GM21786 (cell line): ENCODE measurements around the gene KIF5B.
"Not testable (repeated sequence)": the region's sequence is repeated elsewhere in the genome, so short reads cannot be mapped to it uniquely, and the experiment has no call there.

Source experiments
- ATAC-seq: cut with Tn5 transposase; IDR thresholded peaks from one replicate; pipeline ENCODE4 v1.9.1; 2021; ENCODE audit not compliant: unreplicated experiment

KIF5B gene

DNA sequence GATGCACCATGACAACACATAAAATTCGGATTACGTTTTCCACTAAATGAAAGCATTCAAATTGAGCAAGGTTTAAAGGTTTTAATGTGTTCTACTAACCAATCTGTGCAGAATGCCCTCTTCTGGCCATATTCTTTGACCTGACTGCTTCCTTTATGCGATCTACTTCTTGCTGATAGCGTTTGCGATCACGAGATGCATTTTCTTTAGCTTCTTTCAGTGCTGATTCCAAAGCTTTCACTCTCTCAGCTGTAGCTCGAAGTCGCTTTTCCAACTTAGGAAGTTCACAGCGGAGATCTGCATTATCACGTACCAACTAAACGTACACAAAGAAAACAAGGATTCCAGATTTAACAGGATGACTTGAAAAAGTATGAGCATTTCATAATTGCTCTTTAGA lies 39.2 kb downstream of the KIF5B start:
- no peak for ATAC-seq

DNA sequence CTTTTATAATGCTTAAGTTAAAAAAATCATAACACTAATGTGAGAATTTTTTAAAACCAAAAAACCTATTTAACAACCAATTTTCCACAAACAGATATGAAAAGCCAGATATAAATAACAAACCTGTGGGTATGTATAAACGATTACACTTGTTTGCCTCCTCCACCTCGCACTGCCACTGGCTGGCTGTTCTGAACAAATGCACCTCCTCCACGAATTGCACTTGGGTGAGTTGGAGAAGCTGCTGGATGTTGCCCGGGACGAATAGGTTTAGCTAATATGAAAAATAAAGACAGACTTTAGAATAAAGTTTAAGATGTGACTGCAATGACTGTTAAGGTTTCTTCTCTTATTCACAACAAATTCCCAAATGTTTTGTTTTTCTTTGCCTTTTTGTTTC lies 40.8 kb downstream of the KIF5B start:
- ATAC-seq = no peak

DNA sequence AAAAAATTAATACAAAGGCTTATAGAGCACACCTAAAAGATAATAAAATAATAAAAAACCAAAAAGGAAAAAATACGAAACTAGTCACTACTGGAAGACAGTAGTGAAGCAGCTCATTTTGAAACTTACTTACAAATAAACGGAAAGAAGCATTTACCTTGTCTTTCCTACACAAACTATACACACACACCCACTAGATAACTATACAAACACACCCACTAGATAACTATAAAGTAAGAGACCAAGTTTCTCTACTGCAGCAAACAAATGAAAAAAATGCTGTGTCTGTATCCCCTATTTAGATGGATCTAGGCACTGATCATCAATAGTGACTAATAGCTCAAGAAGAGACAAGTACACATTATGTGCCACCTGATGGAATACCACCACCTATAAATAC lies 49.2 kb downstream of the KIF5B start:
- no peak for ATAC-seq

DNA sequence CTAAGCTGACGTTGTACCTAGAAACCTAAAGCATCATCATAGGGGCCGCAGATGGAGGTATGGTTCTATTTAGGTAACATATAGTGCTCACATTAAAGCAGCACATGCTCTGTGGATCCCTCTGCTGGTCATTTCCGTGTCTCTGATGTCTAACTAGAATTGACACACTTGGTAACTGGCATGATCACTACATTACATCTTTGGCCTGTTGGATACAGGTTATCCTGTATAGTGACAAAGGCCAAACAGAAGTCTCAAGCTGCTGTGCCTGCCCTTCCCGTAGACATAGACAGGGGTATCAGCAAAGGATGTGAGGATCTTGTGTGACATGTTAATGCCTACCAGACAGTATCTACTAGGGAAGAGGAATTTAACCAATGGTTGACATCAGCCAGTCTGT lies 51.2 kb downstream of the KIF5B start:
- peak; percentile 74 for ATAC-seq

DNA sequence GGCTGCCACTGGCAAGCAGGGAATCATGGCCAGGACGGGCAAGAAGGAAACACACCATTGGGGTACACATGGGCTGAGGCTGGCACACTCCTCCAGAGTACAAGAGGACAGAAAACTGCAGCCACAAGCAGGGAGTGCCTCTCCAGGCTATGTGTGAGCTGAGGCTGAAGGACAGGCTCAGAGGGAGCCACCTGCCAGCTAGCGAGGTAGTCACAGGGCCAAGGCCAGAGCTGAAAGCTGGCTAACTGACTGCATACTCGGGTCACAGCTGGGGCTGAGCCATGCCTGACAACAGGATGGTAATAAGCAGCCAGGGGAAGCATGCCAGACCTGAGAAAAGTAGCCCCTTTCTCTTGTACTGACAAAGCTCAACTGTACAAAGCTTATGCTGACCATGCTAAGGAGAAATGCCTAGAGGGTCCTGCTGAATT lies 52.0 kb downstream of the KIF5B start:
- no peak for ATAC-seq

DNA sequence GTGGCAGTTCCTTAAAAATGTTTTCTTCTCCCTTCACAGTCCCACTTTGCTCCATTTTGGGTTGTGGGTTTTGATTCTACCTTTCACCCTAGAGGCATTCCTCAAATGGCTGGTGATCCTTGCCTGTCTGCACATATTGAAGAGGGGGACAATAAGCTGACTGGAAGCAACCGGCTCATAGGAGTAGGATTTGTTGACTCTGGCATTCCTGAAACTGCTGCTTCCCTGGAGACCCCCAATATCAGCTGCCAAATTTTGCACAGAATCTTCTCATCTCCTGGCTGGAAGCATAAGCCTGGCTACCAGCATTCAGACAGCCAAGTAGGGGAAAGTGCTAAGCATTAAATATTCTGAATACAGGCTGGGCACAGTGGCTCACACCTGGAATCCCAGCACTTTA lies 53.7 kb downstream of the KIF5B start:
- ATAC-seq = no peak

DNA sequence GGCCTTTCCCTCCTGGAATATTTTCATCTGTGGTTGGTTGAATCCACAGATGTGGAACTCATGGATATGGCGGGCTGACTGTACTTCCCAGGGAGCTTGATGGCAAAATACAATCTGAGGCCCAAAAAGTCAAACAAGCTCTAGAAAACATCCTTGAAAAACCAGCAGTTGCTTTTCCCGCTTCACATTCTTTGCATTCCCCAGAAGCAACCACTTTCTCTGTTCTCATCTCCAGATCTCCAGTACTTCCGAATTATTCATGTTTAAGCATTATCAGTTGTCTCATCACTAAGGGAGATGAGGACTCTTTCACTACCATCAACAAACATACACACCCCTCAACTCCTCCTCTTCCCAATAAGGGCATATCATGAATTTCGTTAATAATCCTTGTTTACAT lies 55.3 kb downstream of the KIF5B start:
- ATAC-seq = no peak

DNA sequence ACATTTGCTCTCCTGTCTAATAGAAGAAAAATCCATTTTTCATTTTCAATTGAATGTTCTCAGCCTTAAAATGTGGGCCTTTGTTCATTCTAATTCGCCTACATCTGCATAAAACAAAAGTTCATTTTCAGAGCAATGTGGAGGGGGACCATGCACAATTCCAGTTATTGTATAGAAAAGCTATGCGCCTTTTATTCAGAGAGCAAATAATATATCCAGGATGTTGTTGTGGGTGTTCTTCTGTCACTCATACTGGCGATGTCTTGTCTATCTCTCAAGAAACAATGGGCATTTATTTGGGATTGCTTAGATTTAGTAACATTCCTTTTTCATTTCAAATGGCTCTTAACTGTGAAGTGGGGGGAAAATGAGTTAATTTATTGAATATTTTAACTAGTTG lies 56.4 kb downstream of the KIF5B start:
- ATAC-seq = no peak

DNA sequence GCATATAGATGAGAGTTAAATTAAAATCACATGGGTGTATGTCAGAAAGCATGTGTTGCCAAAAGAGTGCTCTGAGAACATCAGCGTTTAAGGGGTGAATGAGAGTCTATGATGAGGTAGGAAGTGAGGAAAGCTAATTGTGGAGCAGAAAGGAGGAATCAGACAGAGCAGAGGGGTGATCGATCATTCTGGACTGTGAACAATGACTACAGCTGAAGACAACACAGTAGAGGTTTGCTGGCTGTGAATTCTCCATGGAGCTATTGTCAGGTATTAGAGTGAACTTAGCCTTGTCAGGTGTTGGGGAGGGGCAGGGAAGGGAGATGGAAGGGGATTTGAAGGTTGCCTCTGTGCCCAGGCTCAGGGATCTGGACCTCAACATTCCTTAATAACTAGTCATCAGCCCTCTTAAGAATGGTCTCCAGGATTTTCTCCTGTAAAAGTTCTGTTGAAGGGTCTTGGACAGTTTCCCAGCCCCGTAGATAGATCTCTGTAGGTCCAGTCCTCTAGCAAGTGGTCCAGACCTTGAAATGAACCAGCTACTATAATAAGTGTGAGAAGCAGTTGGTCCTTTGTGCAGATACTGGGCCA lies 57.1 kb downstream of the KIF5B start:
- no peak for ATAC-seq

DNA sequence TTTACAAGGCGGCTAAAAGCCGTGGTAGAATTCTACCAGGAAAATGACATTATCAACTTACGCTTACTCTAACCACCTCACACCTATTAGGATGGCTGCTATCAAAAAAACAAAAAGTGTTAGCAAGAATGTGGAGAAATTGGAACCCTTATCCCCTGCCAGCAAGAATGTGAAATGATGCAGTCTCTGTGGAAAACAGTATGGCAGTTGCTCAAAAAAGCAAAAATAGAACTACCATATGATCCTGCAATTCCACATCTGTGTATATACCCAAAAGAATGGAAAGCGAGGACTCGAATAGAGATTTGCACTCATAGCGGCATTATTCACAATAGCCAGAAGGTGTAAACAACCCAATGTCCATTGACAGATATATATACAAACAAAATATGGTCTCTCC lies 61.3 kb downstream of the KIF5B start:
- ATAC-seq = no peak

DNA sequence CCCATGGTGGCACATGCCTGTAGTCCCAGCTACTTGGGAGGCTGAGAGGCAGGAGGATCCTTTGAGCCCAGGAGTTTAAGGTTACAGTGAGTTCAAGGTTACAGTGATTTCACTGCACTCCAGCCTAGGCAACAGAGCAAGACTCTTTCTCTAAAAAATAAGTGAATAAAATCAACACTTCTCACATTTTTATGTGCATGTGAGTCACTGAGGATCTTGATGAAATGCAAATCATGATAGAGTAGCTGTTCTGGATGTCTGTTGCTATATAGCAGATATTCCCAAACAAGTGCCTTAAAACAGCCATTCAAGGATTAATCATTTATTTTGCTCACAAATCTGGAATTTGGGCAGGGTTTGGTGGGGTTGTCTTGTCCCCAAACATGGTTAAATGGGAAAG lies 65.3 kb downstream of the KIF5B start:
- no peak for ATAC-seq

DNA sequence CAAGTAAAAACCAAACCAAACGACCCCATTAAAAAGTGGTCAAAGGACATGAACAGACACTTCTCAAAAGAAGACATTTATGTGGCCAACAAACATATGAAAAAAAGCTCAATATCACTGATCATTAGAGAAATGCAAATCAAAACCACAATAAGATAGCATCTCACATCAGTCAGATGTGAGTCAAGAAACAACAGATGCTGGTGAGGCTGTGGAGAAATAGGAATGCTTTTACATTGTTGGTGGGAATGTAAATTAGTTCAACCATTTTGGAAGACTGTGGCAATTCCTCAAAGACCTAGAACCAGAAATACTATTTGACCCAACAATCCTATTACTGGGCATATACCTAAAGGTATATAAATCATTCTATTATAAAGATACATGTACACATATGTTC lies 68.4 kb downstream of the KIF5B start:
- not testable (repeated sequence) for ATAC-seq

DNA sequence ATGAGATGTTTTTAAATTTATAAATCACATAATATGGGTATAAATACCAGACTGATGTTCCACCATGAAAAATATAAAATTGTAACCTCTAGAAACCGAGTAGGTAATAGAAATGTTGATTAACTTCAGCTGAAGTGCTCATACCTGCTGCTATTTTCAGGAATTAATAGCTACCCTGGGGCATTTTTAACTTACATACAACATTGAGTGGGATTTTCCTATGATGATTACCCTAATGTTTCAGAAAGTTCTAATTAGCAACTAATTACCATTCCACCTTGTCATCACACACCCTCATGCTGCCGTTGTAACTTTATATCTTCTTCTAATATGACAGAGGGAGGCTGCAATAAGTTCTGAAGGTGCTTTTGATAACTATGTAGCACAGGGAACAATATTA lies 74.1 kb downstream of the KIF5B start:
- no peak for ATAC-seq

DNA sequence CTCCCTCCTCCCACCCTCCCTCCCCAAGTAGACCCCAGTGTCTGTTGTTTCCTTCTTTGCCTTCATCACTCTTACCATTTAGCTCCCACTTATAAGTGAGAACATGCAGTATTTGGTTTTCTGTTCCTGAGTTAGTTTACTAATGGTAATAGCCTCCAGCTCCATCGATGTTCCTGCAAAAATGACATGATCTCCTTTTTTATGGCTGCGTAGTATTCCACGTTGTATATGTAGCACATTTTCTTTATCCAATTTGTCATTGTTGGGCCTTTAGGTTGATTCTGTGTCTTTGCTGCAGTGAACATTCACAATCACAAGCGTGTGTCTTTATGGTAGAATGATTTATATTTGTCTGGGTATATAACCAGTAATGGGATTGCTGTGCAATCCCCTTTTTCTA lies 75.8 kb downstream of the KIF5B start:
- no peak for ATAC-seq

DNA sequence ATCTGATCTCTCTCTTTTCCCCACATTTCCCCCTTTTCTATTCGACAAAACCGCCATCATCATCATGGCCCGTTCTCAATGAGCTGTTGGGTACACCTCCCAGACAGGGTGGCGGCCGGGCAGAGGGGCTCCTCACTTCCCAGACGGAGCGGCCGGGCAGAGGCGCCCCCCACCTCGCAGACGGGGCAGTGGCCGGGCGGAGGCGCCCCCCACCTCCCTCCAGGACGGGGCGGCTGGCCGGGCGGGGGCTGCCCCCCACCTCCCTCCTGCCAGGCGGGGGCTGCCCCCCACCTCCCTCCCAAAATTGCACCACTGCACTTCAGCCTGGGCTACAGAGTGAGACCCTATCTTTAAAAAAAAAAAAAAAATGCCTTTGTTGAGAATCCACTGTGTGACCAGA lies 77.2 kb downstream of the KIF5B start:
- ATAC-seq = not testable (repeated sequence)

DNA sequence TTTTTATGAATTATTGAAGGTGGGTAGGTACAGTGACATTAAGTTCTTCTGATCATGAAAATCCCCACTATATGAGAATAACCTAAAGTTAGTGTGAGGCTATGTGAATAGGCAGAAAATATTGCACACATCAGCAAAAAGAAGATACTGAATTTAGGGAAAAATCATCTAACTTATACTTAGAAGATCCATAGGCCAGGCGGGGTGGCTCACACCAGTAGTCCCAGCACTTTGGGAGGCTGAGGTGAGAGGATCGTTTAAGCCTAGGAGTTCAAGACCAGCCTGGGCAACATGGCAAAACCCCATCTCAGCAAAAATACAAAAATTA lies 78.1 kb downstream of the KIF5B start:
- ATAC-seq = no peak

DNA sequence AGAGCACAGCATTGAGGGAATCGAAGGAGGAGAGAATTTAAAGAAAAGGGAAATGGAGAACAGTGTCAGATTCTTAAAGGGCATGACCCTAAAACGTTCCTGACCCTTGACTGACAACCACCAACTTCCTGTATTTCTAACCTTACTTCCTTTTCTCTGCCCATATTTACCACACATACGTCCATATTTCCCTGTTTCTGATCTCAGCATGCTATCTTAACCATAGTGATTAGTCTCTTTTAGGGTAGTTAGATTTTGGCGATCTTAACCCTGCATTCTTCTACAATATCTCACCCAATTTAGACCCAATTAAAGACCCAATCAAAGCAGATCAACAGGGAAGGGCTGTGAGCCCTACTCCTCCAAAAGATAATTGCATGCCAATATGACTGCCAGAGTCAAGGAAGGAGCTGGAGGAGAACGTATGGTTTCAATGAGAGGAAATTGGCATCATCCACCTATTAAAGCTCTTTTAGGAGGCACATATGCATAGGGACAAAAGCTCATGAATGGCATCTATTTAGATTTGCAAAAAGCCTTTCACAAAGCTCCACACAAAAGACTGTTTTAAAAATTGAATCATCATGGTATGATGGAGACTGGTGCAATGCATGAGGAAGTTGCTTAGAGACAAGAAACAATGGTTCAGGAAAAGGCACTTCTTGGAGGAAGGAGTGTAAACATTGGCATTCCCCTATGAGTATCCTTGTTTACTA lies 78.6 kb downstream of the KIF5B start:
- ATAC-seq = no peak

DNA sequence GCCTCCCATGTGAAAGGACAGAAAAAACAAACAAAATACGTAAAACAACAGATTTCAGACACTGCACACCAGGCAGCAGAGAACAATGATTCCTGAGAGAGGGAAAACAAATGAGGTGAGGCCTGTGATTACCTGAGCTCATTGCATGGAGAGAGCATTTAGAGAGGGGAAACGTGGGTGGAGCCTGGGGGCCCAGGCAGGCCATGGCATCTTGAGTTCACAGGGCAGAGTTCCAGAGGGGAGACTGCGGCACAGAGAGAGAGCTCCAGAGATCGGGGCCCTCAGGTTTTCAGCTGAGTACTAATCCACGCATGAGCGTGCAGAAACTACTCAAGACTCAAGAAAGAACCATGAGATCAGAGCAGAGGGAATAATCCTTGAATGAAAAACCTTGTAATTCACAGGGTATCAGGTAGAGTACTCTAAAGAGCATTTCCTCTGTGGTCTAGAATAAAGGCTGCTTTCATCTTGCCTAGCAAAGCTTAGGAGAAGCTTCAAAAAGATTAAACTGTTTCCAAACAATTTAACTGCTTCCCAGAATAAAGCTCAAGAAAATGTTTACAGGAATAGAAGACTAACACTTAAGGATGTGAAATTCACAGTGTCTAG lies 81.0 kb downstream of the KIF5B start:
- no peak for ATAC-seq

DNA sequence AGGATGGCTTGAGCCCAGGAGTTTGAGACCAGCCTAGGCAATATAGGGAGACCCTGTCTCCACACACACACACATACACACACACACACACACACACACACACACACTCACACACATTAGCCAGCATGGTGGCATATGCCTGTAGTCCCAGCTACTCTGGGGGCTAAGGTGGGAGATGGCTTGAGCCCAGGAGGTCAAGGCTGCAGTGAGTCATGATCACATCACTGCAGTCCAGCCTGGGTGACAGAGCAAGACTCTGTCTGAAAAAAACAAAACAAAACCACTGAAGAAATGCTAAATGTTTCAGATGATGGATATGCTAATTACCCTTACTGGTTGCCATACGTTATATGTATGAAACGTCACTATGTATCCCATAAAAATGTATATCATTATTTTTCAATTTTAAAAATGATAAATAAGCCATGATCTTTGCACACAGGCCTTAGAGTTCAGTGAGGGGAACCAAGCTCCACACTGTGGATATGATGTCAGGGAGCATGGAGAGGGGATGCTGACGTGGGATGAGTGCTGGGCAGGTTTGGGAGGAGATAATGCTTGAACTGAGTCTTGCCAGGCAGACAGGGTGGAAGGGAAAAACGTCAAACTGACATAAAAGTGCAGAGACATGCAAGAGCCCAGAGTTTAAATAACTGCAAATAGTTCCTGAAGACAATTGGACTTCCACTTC lies 81.6 kb downstream of the KIF5B start:
- ATAC-seq = no peak

DNA sequence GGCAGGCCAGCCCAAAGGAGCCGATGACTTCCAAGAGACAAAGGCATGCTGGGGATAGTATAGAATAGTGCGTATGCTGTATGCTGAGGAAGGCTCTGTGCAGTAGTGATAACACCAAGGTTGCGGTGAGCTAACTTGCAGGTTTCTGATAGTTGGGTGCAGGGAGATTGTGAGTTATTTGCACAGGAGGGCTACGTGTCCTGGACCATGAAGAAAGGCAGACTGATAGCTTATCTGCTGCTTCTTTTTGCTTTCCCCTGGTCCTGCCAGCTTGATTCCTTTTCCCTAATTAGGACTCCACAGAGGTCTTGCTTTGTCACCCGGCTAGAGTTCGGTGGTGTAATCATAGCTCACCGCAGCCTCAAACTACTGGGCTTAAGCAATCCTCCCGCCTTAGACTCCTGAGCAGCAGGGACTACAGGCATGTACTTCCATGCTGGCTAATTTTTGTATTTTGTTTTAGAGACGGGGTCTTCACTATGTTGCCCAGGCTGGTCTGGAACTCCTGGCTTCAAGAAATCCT lies 83.6 kb downstream of the KIF5B start:
- no peak for ATAC-seq

DNA sequence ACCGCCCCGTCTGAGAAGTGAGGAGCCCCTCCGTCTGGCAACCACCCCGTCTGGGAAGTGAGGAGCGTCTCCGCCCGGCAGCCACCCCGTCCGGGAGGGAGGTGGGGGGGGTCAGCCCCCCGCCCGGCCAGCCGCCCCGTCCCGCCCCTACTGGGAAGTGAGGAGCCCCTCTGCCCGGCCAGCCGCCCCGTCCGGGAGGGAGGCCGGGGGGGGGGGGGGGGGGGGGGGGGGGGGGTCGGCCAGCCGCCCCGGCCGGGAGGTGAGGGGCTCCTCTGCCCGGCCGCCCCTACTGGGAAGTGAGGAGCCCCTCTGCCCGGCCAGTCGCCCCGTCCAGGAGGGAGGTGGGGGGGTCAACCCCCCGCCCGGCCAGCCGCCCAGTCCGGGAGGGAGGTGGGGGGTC lies 86.4 kb downstream of the KIF5B start:
- not testable (repeated sequence) for ATAC-seq

DNA sequence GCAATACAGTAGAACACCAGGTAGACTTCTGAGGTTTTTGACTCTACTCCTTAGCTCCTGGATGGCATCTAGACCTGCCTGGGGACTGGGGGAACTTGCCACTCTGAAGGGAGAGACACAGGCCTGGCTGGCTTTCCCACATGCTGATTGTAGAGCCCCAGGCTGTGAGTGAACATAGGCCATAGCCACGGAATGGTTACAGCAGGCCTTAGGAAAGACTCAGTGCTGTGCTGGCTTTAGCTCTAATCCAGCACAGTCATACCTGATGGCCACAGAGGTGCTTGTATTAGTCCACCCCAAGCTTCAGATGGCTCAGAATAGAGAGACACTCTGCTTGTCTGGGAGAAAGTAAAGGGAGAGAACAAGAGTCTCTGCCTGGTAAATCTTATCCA lies 92.6 kb downstream of the KIF5B start:
- no peak for ATAC-seq
